ENCODE data around the gene ARL17A. TPM values are rescaled to one million over a fixed set of nuclear protein-coding genes. Genes with fewer than 3 reads are reported as not detected.
"Not testable (repeated sequence)": the region's sequence is repeated elsewhere in the genome, so short reads cannot be mapped to it uniquely, and the experiment has no call there.

The ARL17A gene
- total and polyA plus RNA-seq, 4 experiments from 2014 or later: 8.2 to 49.4 (median 28.3) TPM

GRCh38 chr17:46474489-46474888 is 105.0 kb downstream of the ARL17A start:
- H3K27ac ChIP-seq (ENCODE audit: low read depth, low read length); H3K4me1 ChIP-seq (ENCODE audit: insufficient read depth, low read length); H3K9me3 Mint-ChIP-seq; H3K9me3 ChIP-seq (ENCODE audit: control insufficient read depth in 1 of 2, low read length in 2 of 2); H3K27ac Mint-ChIP-seq; H3K4me1 Mint-ChIP-seq; H3K36me3 Mint-ChIP-seq; CTCF ChIA-PET (ENCODE audit: partially characterized antibody); POLR2A ChIA-PET (ENCODE audit: partially characterized antibody); H3K4me3 Mint-ChIP-seq; DNase-seq; H3K27me3 Mint-ChIP-seq; H3K27me3 ChIP-seq (ENCODE audit: insufficient read depth, low read length); H3K36me3 ChIP-seq (ENCODE audit: insufficient read depth, low read length); H3K4me3 ChIP-seq (ENCODE audit: low read length in 2 of 2); intact Hi-C loops (cut with micrococcal nuclease): not testable (repeated sequence)

GRCh38 chr17:46467618-46468017 is 111.9 kb downstream of the ARL17A start:
- DNase-seq; H3K4me1 Mint-ChIP-seq; H3K9me3 Mint-ChIP-seq; H3K4me1 ChIP-seq (ENCODE audit: insufficient read depth, low read length); H3K4me3 Mint-ChIP-seq; intact Hi-C loops (cut with micrococcal nuclease); H3K27me3 ChIP-seq (ENCODE audit: insufficient read depth, low read length); H3K27me3 Mint-ChIP-seq; H3K27ac ChIP-seq (ENCODE audit: low read depth, low read length); POLR2A ChIA-PET (ENCODE audit: partially characterized antibody); H3K27ac Mint-ChIP-seq; H3K36me3 Mint-ChIP-seq; CTCF ChIA-PET (ENCODE audit: partially characterized antibody); H3K4me3 ChIP-seq (ENCODE audit: low read length in 2 of 2); H3K36me3 ChIP-seq (ENCODE audit: insufficient read depth, low read length); H3K9me3 ChIP-seq (ENCODE audit: control insufficient read depth in 1 of 2, low read length in 2 of 2): not testable (repeated sequence)

Other genes starting within 250 kb of the ARL17A start
- 10 to 100 TPM; 39.0 to 40.2 TPM for gene ARL17B, start 217.9 kb downstream of the ARL17A start, total RNA-seq
- gene ARL17B, start 217.9 kb downstream of the ARL17A start, polyA plus RNA-seq: 10 to 100 TPM; 31.6 to 35.9 TPM
- gene LRRC37A2, start 67.2 kb downstream of the ARL17A start, total RNA-seq: 10 to 100 TPM; 46.4 to 49.3 TPM
- 10 to 100 TPM in 1 of 2 donors, 1 to 10 TPM in 1; 5.6 to 12.0 TPM for gene LRRC37A2, start 67.2 kb downstream of the ARL17A start, polyA plus RNA-seq
- gene NSF, start 11.0 kb upstream of the ARL17A start, total RNA-seq: 10 to 100 TPM; 60.9 to 67.3 TPM
- 10 to 100 TPM; 14.6 to 26.8 TPM for gene NSF, start 11.0 kb upstream of the ARL17A start, polyA plus RNA-seq
- not detected for gene WNT3, start 239.0 kb upstream of the ARL17A start, total RNA-seq
- gene WNT3, start 239.0 kb upstream of the ARL17A start, polyA plus RNA-seq: not detected

Measured in CD4-positive, alpha-beta memory T cell (primary cell).